ENCODE data around the gene SLU7.

DNA sequence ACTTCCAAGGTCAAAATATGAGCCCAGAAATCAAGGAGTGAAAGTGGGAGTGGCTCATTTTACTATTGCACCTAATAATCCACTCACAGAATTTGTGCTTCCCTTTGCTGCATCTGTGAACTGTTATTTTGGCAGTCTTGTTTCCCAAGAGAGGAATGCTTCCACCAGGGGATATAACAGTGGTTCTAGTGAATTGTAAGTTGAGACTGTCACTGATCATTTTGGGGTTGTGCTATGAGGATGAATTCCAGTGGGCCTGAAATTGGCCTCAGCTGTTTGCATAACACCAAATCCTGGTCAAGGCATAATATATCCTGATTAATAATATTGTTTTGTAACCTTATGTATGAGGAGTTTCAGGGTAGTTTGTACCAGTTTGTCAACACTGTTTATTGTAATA, 33.4 kb downstream of the SLU7 start:
- TF ChIP-seq, protein P1, sequence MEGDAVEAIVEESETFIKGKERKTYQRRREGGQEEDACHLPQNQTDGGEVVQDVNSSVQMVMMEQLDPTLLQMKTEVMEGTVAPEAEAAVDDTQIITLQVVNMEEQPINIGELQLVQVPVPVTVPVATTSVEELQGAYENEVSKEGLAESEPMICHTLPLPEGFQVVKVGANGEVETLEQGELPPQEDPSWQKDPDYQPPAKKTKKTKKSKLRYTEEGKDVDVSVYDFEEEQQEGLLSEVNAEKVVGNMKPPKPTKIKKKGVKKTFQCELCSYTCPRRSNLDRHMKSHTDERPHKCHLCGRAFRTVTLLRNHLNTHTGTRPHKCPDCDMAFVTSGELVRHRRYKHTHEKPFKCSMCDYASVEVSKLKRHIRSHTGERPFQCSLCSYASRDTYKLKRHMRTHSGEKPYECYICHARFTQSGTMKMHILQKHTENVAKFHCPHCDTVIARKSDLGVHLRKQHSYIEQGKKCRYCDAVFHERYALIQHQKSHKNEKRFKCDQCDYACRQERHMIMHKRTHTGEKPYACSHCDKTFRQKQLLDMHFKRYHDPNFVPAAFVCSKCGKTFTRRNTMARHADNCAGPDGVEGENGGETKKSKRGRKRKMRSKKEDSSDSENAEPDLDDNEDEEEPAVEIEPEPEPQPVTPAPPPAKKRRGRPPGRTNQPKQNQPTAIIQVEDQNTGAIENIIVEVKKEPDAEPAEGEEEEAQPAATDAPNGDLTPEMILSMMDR (conservative IDR thresholded peaks at IDR 0.05 in 1 of 2, IDR thresholded peaks at IDR 0.05 in 1 of 2; ENCODE audit: low read depth in 1 of 2, low read length in 2 of 2): no peak
- no peak for TF ChIP-seq EZH2 (IDR thresholded peaks at IDR 0.05; ENCODE audit: low read length, missing control alignments)
